Measurements from ENCODE around the gene UBC. TPM values are rescaled to one million over a fixed set of nuclear protein-coding genes. Genes with fewer than 3 reads are reported as not detected.

Gene UBC
- total RNA-seq, 4 donors from 2014 or later: 1,276 to 1,840 (median 1,378) TPM

DNA sequence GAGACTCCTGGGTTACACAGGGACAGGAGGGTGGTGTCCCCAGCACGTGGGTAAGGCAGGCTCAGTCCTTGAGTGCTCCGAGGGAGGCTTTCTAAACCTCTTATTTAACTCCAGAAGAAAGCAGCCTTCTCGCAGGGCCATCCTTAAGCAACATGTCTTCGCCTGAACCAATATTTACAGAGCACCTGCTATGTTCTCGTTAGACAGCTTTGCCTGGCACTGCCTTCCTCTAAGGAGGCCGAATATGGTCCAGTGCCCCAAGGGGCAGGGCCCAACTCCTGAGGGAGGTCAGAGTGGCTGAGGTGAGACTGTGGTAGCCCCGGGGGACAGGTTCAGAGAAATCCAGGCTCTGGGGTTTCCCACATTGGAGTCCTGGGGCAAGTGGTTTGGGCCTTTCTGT lies 48.7 kb downstream of the UBC start:
- H3K27ac ChIP-seq: no peak overlapping the region
- TF ChIP-seq, protein P1, sequence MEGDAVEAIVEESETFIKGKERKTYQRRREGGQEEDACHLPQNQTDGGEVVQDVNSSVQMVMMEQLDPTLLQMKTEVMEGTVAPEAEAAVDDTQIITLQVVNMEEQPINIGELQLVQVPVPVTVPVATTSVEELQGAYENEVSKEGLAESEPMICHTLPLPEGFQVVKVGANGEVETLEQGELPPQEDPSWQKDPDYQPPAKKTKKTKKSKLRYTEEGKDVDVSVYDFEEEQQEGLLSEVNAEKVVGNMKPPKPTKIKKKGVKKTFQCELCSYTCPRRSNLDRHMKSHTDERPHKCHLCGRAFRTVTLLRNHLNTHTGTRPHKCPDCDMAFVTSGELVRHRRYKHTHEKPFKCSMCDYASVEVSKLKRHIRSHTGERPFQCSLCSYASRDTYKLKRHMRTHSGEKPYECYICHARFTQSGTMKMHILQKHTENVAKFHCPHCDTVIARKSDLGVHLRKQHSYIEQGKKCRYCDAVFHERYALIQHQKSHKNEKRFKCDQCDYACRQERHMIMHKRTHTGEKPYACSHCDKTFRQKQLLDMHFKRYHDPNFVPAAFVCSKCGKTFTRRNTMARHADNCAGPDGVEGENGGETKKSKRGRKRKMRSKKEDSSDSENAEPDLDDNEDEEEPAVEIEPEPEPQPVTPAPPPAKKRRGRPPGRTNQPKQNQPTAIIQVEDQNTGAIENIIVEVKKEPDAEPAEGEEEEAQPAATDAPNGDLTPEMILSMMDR (IDR thresholded peaks at IDR 0.05): no peak
- TF ChIP-seq POLR2A (IDR thresholded peaks at IDR 0.05) (no peak), EP300 (IDR thresholded peaks at IDR 0.05) (no peak)
- no peaks in the 10 kb centered on the region for H3K9me3 ChIP-seq
- peaks cover 0 to 34% (median 11%) of the 10 kb centered on the region in 4 donors for H3K4me1 ChIP-seq
- no peak overlapping the region for H3K4me3 ChIP-seq
- DNase-seq (ENCODE audit: low spot score in 2 of 2): no peak
- H3K27me3 ChIP-seq: no peaks in the 10 kb centered on the region
- H3K36me3 ChIP-seq: no peaks in the 10 kb centered on the region
- WGBS, 2 donors: 81 to 88% methylated on average over 7 of the region's 7 CpGs

DNA sequence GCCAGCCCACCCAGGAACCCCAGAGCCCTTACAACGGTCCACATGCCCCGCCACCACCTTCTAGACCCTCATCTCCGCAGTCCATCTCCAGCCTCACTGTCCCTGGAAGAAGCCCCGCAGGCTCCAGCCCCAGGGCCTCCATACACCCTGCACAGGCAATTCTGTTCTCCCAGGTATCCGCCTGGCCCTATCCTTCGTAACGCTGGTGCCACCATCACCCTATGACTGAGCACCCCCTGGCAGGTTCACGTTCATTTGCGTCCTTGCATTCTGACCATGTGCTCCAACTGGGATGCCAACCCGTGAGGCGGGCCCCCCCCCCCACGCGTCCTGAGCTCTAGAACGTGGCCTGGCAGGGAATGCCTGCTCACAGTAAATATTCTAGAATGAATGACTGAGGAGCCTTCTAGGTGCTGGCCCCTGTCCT lies 50.1 kb downstream of the UBC start:
- H3K4me1 ChIP-seq: peaks cover 0 to 42% (median 11%) of the 10 kb centered on the region in 4 donors
- peak overlapping the region in 3 of 4 donors; percentile 79 to 82 (median 80) for H3K27ac ChIP-seq
- 86 to 90% methylated on average over 14 of the region's 14 CpGs for WGBS, 2 donors
- no peaks in the 10 kb centered on the region for H3K36me3 ChIP-seq
- TF ChIP-seq, protein P1 (IDR thresholded peaks at IDR 0.05): no peak
- TF ChIP-seq POLR2A (IDR thresholded peaks at IDR 0.05): no peak
- no peak for TF ChIP-seq EP300 (IDR thresholded peaks at IDR 0.05)
- no peak for DNase-seq (ENCODE audit: low spot score in 2 of 2)
- no peaks in the 10 kb centered on the region for H3K9me3 ChIP-seq
- H3K27me3 ChIP-seq: no peaks in the 10 kb centered on the region
- H3K4me3 ChIP-seq: peak overlapping the region in 2 of 4 donors; percentile 63 to 73

DNA sequence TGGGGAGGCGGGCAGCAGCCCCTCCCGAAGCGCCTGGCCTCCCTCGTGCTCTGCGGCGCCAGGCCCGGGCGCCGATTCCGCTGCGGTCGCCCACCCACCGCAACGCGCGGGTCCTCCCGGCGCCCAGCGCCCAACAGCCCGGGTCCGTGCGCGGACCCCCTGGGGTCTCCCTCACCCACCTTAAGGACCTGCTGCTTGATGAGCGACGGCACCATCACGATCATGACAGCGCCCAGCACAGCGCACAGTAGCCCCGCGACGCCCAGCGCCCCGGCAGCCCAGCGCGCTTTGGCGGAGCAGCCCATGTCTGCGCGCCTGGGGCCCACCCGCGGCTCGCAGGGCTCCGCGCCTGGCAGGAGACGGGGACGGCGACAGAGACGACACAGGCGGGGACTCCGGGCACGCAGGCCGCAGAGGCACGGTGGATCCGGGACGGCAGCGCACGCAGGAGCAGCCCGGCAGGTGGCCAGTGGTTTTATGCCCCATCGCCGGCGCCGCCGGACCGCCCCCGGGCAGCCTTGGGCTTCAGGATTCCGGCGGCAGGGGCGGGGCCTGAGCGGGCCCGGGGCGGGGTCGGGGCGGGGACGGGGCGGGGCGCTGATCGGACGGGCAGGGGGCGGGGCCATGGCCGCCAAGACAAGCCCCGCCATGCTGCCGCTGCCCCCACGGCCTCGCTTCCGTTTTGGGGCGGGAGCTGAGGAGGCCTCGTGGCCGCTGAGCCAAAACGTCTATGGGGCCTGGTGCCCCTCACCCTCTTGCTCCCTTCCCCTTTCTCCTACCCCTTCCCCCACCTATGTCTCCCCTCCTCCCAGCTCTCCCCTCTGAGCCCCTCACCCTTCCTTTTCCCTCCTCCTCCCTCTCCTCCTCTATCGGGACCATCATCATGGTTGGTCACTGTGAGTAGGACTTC lies 50.8 kb downstream of the UBC start, which contains the start of gene SCARB1:
TSS of gene SCARB1 (minus strand) at position 449 of the 910 bp plus-strand sequence. CDS start at position 305, 144 bp downstream.
- WGBS, 2 donors: 1 to 2% methylated on average over 41 to 52 of the region's 89 CpGs
- H3K4me3 ChIP-seq: peak within 1 kb of the TSS; percentile 48 to 73 (median 60)
- no peaks in the 10 kb centered on the region for H3K9me3 ChIP-seq
- peak within 1 kb of the TSS; percentile 37 to 82 (median 80) for H3K27ac ChIP-seq
- peaks cover 0 to 42% (median 11%) of the 10 kb centered on the region in 4 donors for H3K4me1 ChIP-seq
- peaks cover 0 to 6% (median 0%) of the 10 kb centered on the region in 3 donors for H3K36me3 ChIP-seq
- no peaks in the 10 kb centered on the region for H3K27me3 ChIP-seq
- peak; percentile 66 to 71 for DNase-seq (ENCODE audit: low spot score in 2 of 2)
- TF ChIP-seq, protein P1 (IDR thresholded peaks at IDR 0.05): peak in 2 of 5 experiments; percentile 18 to 20
- TF ChIP-seq POLR2A (IDR thresholded peaks at IDR 0.05) (peak in 1 of 2 donors; percentile 76), EP300 (IDR thresholded peaks at IDR 0.05) (peak in 1 of 2 donors; percentile 82)

DNA sequence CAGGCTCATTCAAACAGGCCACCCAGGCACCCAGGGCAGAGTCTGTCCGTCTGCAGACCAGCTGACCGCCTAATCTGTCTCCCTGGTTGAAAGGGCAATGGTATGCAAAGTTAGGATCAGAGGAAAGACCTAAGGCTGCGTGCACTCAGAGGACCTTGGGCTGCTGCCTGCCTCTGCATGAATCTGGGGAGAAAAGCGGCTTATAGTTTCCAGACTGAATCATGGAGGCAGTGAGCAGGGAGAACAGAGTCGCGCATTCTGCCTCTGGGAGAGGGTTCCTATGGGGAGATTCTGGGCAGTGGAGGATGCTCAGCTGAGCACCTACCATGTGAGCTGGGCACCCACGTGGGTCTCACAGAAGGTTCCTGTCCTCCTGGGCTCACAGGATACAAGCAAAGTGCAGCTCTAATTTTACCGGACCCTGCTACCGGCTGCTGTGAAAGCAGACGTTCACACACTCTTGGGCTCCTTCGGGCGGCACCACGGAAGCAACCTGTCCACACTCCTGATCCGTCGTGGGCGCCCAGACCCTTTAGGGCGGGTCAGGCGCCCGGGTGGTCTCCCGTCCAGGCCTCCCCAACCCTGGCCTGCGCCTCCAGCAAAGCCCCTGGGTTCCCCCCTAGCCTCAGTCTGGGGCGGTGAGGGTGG lies 51.6 kb downstream of the UBC start:
- DNase-seq (ENCODE audit: low spot score in 2 of 2): no peak
- H3K4me1 ChIP-seq: peaks cover 0 to 42% (median 11%) of the 10 kb centered on the region in 4 donors
- peak overlapping the region; percentile 48 to 73 (median 60) for H3K4me3 ChIP-seq
- no peaks in the 10 kb centered on the region for H3K9me3 ChIP-seq
- TF ChIP-seq, protein P1 (IDR thresholded peaks at IDR 0.05): no peak
- no peak for TF ChIP-seq POLR2A (IDR thresholded peaks at IDR 0.05)
- TF ChIP-seq EP300 (IDR thresholded peaks at IDR 0.05): no peak
- 6 to 19% methylated on average over 19 of the region's 22 CpGs for WGBS, 2 donors
- H3K27ac ChIP-seq: peak overlapping the region; percentile 37 to 82 (median 76)
- H3K27me3 ChIP-seq: no peaks in the 10 kb centered on the region
- peaks cover 0 to 6% (median 0%) of the 10 kb centered on the region in 3 donors for H3K36me3 ChIP-seq

Data from tibial nerve (tissue), 4 donors.